HepG2 (cell line): ENCODE measurements around the gene RYR2.

ENCODE experiments used
- CBX1 ChIP-seq: IDR thresholded peaks from one replicate; pipeline ENCODE4 v1.6.1; 2016; ENCODE audit warnings: antibody characterized with exemption, low read depth
- HNF4A ChIP-seq: sonication (generic); formaldehyde crosslinking; IDR thresholded peaks from 2 replicates; pipeline ENCODE4 v1.4.0; 2020; ENCODE audit warnings: missing genetic modification reagents
- PRPF4 ChIP-seq: fragments of 200-400 bp; formaldehyde crosslinking; IDR thresholded peaks from 2 replicates; pipeline ENCODE4 v1.6.1; 2016; ENCODE audit warnings: low read length, low read depth; ENCODE audit not compliant: poor library complexity, severe bottlenecking
- USF2 ChIP-seq, 2 experiments: sonication (generic) in 1 of 2; formaldehyde crosslinking in 1 of 2; IDR thresholded peaks; 2 replicates each; pipeline versions ENCODE4 v1.5.1 to v1.6.1; 2011 to 2020; ENCODE audit warnings: borderline replicate concordance in 1 of 2, low read depth in 1 of 2, low read length in 1 of 2, mild to moderate bottlenecking in 1 of 2, missing genetic modification reagents in 1 of 2, moderate library complexity in 1 of 2
- XRCC5 ChIP-seq: fragments of 200-400 bp; formaldehyde crosslinking; optimal IDR thresholded peaks from 2 replicates; pipeline ENCODE3; 2017; ENCODE audit warnings: mild to moderate bottlenecking, low read length
- ZNF180 ChIP-seq: sonication (generic); formaldehyde crosslinking; IDR thresholded peaks from 2 replicates; pipeline ENCODE4 v1.4.0; 2020; ENCODE audit warnings: low read depth, missing genetic modification reagents, borderline replicate concordance
- ZNF34 ChIP-seq: sonication (generic); formaldehyde crosslinking; IDR thresholded peaks from 2 replicates; pipeline ENCODE4 v1.4.0; 2020; ENCODE audit warnings: mild to moderate bottlenecking, missing genetic modification reagents, borderline replicate concordance
- ZNF570 ChIP-seq: sonication (generic); formaldehyde crosslinking; IDR thresholded peaks from 2 replicates; pipeline ENCODE4 v1.4.0; 2020; ENCODE audit warnings: mild to moderate bottlenecking, missing genetic modification reagents, borderline replicate concordance
- ZNF768 ChIP-seq: sonication (generic); formaldehyde crosslinking; IDR thresholded peaks from 2 replicates; pipeline ENCODE4 v1.4.0; 2020; ENCODE audit warnings: missing genetic modification reagents
- TF ChIP-seq, protein P1 (sequence below): sonication (generic); formaldehyde crosslinking; IDR thresholded peaks from 2 replicates; pipeline ENCODE4 v1.5.0; 2020; ENCODE audit warnings: mild to moderate bottlenecking, missing genetic modification reagents, moderate library complexity
- TF ChIP-seq, protein P2 (sequence below): sonication (generic); formaldehyde crosslinking; IDR thresholded peaks from 2 replicates; pipeline ENCODE4 v1.4.0; 2020; ENCODE audit warnings: missing genetic modification reagents

GRCh38 chr1:237794071-237794470 is 752.1 kb downstream of the RYR2 start:
- no peak for TF ChIP-seq CBX1
- TF ChIP-seq, protein P1, sequence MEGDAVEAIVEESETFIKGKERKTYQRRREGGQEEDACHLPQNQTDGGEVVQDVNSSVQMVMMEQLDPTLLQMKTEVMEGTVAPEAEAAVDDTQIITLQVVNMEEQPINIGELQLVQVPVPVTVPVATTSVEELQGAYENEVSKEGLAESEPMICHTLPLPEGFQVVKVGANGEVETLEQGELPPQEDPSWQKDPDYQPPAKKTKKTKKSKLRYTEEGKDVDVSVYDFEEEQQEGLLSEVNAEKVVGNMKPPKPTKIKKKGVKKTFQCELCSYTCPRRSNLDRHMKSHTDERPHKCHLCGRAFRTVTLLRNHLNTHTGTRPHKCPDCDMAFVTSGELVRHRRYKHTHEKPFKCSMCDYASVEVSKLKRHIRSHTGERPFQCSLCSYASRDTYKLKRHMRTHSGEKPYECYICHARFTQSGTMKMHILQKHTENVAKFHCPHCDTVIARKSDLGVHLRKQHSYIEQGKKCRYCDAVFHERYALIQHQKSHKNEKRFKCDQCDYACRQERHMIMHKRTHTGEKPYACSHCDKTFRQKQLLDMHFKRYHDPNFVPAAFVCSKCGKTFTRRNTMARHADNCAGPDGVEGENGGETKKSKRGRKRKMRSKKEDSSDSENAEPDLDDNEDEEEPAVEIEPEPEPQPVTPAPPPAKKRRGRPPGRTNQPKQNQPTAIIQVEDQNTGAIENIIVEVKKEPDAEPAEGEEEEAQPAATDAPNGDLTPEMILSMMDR (CRISPR knock-in tag): no peak
- no peak for TF ChIP-seq XRCC5
- no peak for TF ChIP-seq ZNF570 (CRISPR knock-in tag)
- TF ChIP-seq, protein P2, sequence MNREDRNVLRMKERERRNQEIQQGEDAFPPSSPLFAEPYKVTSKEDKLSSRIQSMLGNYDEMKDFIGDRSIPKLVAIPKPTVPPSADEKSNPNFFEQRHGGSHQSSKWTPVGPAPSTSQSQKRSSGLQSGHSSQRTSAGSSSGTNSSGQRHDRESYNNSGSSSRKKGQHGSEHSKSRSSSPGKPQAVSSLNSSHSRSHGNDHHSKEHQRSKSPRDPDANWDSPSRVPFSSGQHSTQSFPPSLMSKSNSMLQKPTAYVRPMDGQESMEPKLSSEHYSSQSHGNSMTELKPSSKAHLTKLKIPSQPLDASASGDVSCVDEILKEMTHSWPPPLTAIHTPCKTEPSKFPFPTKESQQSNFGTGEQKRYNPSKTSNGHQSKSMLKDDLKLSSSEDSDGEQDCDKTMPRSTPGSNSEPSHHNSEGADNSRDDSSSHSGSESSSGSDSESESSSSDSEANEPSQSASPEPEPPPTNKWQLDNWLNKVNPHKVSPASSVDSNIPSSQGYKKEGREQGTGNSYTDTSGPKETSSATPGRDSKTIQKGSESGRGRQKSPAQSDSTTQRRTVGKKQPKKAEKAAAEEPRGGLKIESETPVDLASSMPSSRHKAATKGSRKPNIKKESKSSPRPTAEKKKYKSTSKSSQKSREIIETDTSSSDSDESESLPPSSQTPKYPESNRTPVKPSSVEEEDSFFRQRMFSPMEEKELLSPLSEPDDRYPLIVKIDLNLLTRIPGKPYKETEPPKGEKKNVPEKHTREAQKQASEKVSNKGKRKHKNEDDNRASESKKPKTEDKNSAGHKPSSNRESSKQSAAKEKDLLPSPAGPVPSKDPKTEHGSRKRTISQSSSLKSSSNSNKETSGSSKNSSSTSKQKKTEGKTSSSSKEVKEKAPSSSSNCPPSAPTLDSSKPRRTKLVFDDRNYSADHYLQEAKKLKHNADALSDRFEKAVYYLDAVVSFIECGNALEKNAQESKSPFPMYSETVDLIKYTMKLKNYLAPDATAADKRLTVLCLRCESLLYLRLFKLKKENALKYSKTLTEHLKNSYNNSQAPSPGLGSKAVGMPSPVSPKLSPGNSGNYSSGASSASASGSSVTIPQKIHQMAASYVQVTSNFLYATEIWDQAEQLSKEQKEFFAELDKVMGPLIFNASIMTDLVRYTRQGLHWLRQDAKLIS (CRISPR knock-in tag): no peak
- TF ChIP-seq USF2 (IDR thresholded peaks at IDR 0.05; ENCODE audit: low read depth, low read length): no peak
- TF ChIP-seq USF2 (CRISPR knock-in tag; IDR thresholded peaks at IDR 0.05; ENCODE audit: borderline replicate concordance): no peak
- no peak for TF ChIP-seq ZNF768 (CRISPR knock-in tag)
- no peak for TF ChIP-seq ZNF180
- no peak for TF ChIP-seq HNF4A
- TF ChIP-seq ZNF34: no peak
- no peak for TF ChIP-seq PRPF4
